ENCODE results near the gene C5AR1.

Gene C5AR1

DNA sequence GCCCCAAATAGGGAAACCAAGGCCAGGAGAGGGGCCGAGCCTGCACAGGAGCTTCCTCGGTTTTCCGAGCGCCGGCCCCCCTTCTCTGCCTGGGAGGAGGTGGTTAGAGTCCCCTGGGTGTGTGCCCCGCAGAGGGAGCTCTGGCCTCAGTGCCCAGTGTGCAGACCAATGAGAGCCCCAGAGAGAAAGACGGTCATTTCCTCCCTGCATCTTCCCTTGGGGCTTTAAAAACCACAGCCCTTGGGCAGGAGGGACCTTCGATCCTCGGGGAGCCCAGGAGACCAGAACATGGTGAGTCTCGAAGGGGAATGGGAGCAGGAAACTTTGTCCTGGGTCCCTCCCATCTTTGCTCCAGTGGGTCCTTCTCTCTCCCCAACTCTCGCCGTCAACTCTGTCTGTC, at the start of gene C5AR1:
Gene C5AR1, plus strand, starts transcription at position 254 of the 400 bp plus-strand sequence. Its CDS starts 35 bp downstream, at position 289.
- POLR2A ChIA-PET, result no interaction called here
- H3K9me3 ChIP-seq (ENCODE audit: control insufficient read depth, insufficient read depth, low read depth, low read length), result no peaks in the 10 kb centered on the region
- H3K36me3 ChIP-seq (ENCODE audit: control insufficient read depth in 2 of 2, insufficient read depth in 1 of 2, low read length in 2 of 2), result no peaks in the 10 kb centered on the region
- TF ChIP-seq, protein P1, sequence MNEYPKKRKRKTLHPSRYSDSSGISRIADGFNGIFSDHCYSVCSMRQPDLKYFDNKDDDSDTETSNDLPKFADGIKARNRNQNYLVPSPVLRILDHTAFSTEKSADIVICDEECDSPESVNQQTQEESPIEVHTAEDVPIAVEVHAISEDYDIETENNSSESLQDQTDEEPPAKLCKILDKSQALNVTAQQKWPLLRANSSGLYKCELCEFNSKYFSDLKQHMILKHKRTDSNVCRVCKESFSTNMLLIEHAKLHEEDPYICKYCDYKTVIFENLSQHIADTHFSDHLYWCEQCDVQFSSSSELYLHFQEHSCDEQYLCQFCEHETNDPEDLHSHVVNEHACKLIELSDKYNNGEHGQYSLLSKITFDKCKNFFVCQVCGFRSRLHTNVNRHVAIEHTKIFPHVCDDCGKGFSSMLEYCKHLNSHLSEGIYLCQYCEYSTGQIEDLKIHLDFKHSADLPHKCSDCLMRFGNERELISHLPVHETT (tag by site-specific recombination; IDR thresholded peaks at IDR 0.05), result no peak
- TF ChIP-seq ZSCAN23 (tag by site-specific recombination; IDR thresholded peaks at IDR 0.05) (no peak), ZNF175 (tag by site-specific recombination; IDR thresholded peaks at IDR 0.05) (no peak), ZNF518A (tag by site-specific recombination; conservative IDR thresholded peaks at IDR 0.05; ENCODE audit: low read depth) (no peak), ZFP41 (tag by site-specific recombination; IDR thresholded peaks at IDR 0.05; ENCODE audit: borderline replicate concordance) (no peak), OSR2 (tag by site-specific recombination; IDR thresholded peaks at IDR 0.05) (no peak), YY1 (tag by site-specific recombination; IDR thresholded peaks at IDR 0.05) (no peak), ZNF23 (tag by site-specific recombination; IDR thresholded peaks at IDR 0.05; ENCODE audit: borderline replicate concordance) (no peak), WT1 (tag by site-specific recombination; IDR thresholded peaks at IDR 0.05) (no peak), PRDM6 (tag by site-specific recombination; IDR thresholded peaks at IDR 0.05) (no peak), ZBTB17 (tag by site-specific recombination; IDR thresholded peaks at IDR 0.05) (no peak)
- TF ChIP-seq, protein P2, sequence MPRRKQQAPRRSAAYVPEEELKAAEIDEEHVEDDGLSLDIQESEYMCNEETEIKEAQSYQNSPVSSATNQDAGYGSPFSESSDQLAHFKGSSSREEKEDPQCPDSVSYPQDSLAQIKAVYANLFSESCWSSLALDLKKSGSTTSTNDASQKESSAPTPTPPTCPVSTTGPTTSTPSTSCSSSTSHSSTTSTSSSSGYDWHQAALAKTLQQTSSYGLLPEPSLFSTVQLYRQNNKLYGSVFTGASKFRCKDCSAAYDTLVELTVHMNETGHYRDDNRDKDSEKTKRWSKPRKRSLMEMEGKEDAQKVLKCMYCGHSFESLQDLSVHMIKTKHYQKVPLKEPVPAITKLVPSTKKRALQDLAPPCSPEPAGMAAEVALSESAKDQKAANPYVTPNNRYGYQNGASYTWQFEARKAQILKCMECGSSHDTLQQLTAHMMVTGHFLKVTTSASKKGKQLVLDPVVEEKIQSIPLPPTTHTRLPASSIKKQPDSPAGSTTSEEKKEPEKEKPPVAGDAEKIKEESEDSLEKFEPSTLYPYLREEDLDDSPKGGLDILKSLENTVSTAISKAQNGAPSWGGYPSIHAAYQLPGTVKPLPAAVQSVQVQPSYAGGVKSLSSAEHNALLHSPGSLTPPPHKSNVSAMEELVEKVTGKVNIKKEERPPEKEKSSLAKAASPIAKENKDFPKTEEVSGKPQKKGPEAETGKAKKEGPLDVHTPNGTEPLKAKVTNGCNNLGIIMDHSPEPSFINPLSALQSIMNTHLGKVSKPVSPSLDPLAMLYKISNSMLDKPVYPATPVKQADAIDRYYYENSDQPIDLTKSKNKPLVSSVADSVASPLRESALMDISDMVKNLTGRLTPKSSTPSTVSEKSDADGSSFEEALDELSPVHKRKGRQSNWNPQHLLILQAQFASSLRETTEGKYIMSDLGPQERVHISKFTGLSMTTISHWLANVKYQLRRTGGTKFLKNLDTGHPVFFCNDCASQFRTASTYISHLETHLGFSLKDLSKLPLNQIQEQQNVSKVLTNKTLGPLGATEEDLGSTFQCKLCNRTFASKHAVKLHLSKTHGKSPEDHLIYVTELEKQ (tag by site-specific recombination; IDR thresholded peaks at IDR 0.05; ENCODE audit: borderline replicate concordance), result no peak
- CTCF ChIA-PET, result interaction anchor here (0.8 to 1.7 kb wide), 3 partner anchors 16 to 82 kb away, joined by 3 to 5 read pairs (median 4); no protein-coding TSS in a partner anchor
- no peak within 1 kb of the TSS for H3K27ac ChIP-seq (ENCODE audit: extremely low read depth, low read depth, low read length)
- 0 out of 2 replicates have a peak, but pooled peaks cover 3% of the 10 kb centered on the region for H3K4me1 ChIP-seq (ENCODE audit: control insufficient read depth, insufficient read depth, low read length)
- no peak within 1 kb of the TSS for H3K4me3 ChIP-seq (ENCODE audit: low read depth, low read length)

- ChIA-PET CTCF (interaction anchor here (1.5 kb wide), 1 partner anchor 9 kb away, joined by 4 read pairs; no protein-coding TSS in a partner anchor), POLR2A (interaction anchor here (0.6 to 1.4 kb wide), 3 partner anchors 14 to 246 kb away, joined by 3 to 4 read pairs (median 4); partner anchors contain the start of gene INAFM1)
- Histone ChIP-seq H3K27ac (ENCODE audit: extremely low read depth, low read depth, low read length) (no peak overlapping the region), H3K4me3 (ENCODE audit: low read depth, low read length) (no peak overlapping the region), H3K4me1 (ENCODE audit: control insufficient read depth, insufficient read depth, low read length) (peaks cover 6% of the 10 kb centered on the region), H3K36me3 (ENCODE audit: control insufficient read depth in 2 of 2, insufficient read depth in 1 of 2, low read length in 2 of 2) (peaks cover 24 to 51% of the 10 kb centered on the region in 2 experiments; a peak in 2 of 3 replicates), H3K9me3 (ENCODE audit: control insufficient read depth, insufficient read depth, low read depth, low read length) (no peaks in the 10 kb centered on the region)
- TF ChIP-seq ZNF280C (tag by site-specific recombination; IDR thresholded peaks at IDR 0.05) (no peak), ZNF266 (tag by site-specific recombination; IDR thresholded peaks at IDR 0.05; ENCODE audit: low read depth) (no peak), ZNF488 (tag by site-specific recombination; IDR thresholded peaks at IDR 0.05) (no peak), ZNF48 (tag by site-specific recombination; IDR thresholded peaks at IDR 0.05) (no peak), ZNF561 (tag by site-specific recombination; IDR thresholded peaks at IDR 0.05; ENCODE audit: borderline replicate concordance) (no peak), ZNF132 (tag by site-specific recombination; IDR thresholded peaks at IDR 0.05; ENCODE audit: borderline replicate concordance) (no peak), ZNF146 (tag by site-specific recombination; IDR thresholded peaks at IDR 0.05) (no peak), TCF7L2 (IDR thresholded peaks at IDR 0.05; ENCODE audit: borderline replicate concordance, low read depth, low read length) (no peak)
Observed at GRCh38 chr19:47260476-47260875, 49.2 kb upstream of the C5AR1 start.
